Fibroblast of skin of left biceps (primary cell): ENCODE data around the gene TWSG1.
A peak's percentile ranks its signal among the peaks of the same experiment; 100 is the strongest.
"Not testable (repeated sequence)": the region's sequence is repeated elsewhere in the genome, so short reads cannot be mapped to it uniquely, and the experiment has no call there.

Experiments used
- DNase-seq, 2 experiments: peaks; one replicate each; pipeline ENCODE4 v3.0.0-alpha.2; 2013; ENCODE audit warnings: low read depth in 2 of 2

Gene TWSG1

GRCh38 chr18:9426753-9427152, 92.2 kb downstream of the TWSG1 start:
- no peak for DNase-seq

GRCh38 chr18:9428301-9428706, 93.7 kb downstream of the TWSG1 start:
- DNase-seq = no peak

- no peak for DNase-seq
Measured at GRCh38 chr18:9428862-9429661, 94.5 kb downstream of the TWSG1 start.

- peak in 1 of 2 experiments; percentile 29 for DNase-seq
Measured at GRCh38 chr18:9429662-9429993, 95.1 kb downstream of the TWSG1 start.

DNA sequence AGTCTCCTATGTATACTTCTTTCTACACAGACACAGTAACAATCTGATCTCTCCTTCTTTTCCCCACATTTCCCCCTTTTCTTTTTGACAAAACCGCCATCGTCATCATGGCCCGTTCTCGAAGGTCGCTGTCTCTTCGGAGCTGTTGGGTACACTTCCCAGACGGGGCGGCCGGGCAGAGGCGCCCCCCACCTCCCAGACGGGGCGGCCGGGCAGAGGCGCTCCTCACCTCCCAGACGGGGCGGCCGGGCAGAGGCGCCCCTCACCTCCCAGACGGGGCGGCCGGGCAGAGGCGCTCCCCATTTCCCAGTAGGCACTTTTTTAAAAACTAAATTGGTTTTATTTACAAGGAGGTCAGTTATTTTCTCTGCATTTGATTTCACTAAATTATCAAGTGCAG, 95.7 kb downstream of the TWSG1 start:
- DNase-seq = not testable (repeated sequence)

DNA sequence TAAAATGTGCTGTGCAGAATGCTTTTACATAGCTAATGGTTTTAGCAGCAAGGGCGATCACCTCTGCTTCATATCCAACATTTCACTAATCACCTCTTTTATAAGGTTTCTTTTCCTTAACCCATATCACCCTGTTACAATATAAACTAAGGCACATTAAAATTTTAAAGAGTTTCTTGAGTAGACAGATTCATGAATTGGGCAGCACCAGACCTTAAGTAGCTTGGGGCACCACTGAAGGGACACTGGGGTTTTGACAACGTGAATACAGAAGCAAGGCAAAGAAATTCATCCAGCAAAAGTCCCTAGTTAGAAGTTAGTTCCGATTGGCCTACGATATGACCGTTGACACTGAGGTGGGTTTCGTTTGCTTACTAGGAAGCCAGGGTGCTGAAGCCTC, 96.7 kb downstream of the TWSG1 start:
- DNase-seq = no peak

DNA sequence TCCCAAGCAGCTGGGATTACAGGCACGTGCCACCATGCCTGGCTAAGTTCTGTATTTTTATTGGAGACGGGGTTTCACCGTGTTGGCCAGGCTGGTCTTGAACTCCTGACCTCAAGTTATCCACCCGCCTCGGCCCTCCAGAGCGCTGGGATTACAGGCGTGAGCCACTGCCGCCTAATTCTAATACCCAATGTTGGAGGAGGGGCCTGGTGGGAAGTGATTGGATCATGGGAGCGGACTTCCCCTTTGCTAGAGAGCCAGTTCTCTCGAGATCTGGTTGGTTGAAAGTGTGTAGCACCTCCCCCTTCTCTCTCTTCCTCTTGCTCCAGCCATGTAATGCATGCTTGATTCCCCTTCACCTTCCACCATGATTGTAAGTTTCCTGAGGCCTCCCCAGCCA, 98.5 kb downstream of the TWSG1 start:
- not testable (repeated sequence) for DNase-seq

GRCh38 chr18:9433671-9434121, 99.1 kb downstream of the TWSG1 start:
- DNase-seq = no peak

- DNase-seq = no peak
Measured at GRCh38 chr18:9434122-9434701, 99.6 kb downstream of the TWSG1 start.

DNA sequence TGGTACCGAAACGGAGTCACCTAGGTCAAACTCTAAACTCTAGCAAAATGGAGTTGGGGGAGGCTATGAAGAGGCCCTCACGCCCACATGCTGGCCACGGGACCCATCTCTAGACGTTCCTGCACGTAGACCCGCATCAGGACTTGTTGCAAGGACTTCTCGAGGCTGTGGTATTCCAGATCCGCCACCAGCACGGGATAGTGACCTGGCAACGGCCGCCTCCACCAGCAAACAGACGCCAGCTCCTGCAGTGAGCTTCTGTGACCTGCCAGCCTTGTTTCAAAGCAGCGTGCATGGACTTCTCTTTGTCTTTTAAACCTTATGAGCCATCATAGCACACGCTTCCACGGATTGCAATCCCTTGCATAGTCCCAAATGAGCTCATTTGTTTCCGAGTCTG, 100.5 kb downstream of the TWSG1 start:
- no peak for DNase-seq

- no peak for DNase-seq
Measured at GRCh38 chr18:9436206-9436929, 101.8 kb downstream of the TWSG1 start.

GRCh38 chr18:9437021-9437437, 102.5 kb downstream of the TWSG1 start:
- peak; percentile 78 for DNase-seq

DNA sequence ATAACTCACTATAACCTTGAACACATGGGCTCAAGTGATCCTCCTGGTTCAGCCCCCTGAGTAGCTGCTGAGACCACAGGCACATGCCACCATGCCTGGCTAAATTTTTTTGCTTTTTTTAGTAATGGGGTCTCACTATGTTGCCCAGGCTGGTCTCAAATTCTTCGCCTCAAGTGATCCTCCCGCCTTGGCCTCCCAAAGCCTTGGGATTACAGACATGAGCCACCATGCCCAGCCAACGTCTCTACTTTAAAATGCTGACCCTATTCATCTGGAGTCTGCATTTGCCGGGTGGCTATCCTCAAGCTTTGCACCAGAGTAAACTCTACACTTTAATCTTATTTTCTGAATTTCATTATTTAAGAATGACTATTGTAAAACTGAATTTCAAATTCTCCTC, 103.1 kb downstream of the TWSG1 start:
- DNase-seq = no peak

GRCh38 chr18:9441061-9441460, 106.5 kb downstream of the TWSG1 start:
- no peak for DNase-seq

DNA sequence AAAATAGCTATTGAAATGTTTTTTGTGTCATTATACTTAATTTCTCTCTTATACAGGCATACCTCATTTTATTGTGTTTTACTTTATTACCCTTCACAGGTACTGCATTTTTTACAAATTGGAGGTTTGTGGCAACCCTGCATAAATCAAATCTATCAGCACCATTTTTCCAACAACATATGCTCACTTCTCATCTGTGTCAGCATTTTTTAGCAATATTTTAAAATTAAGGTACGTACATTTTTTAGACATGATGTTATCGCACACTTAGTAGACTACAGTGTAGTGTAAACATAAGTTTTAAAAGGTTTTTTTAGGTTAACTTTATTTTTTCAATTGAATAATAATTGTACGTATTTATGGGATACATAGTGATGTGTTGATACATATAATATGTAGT, 110.0 kb downstream of the TWSG1 start:
- DNase-seq = no peak

DNA sequence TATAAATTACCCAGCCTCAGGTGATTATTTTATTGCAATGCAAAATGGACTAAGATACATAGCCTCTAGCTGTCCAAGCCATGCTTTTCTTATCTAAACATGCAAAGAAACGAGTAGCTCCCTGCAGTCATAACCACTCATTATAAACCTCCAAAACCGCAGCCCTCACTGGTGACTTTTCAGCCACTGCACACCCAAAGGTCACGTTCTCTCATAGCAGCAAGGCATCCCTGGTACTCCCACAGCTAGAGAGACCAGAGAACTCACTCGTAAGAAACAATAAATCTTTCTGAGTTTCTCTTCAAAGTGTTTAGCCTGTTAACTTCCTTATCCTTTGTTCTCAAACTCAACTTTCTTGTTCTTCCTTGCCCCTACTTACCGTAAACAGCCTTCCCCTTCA, 112.3 kb downstream of the TWSG1 start:
- no peak for DNase-seq

DNA sequence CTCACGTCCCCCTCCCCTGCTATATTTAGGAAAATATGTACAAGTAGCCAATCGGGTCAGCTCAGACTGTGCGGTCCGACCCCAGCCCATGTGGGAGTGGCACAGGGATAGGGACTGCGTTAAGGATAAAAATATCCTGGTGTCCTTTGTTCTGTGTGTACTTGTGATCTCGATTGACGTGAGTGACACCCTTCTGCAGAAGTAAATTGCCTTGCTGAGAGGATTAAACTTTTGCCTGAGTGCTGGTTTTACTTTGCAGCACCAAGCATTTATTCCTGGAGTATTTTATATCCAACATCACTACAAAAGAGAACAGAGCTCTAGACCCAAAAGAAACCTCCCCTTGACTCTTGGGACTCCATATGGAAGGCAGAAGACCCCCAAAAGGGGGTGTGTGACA, 112.8 kb downstream of the TWSG1 start:
- DNase-seq = no peak

- no peak for DNase-seq
Measured at GRCh38 chr18:9449600-9450414, 115.2 kb downstream of the TWSG1 start.

DNA sequence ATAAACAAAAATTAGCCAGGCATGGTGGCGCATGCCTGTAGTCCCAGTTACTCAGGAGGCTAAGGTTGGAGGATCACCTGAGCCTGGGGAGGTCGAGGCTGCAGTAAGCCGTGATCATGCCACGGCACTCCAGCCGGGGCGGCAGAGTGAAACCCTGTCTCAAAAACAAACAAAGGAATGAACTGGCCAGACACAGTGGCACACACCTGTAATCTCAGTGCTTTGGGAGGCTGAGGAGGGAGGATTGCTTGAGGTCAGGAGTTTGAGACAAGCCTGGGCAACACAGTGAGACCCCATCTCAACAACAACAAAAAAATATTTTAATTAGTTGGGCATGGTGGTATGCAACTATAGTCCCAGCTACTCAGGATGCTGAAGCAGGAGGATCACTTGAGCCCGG, 116.3 kb downstream of the TWSG1 start:
- DNase-seq = not testable (repeated sequence)
